NCI-H187 treated with DMSO at 0.1 percent for 48 hours (cell line): Measurements from ENCODE around the gene FBXO10.

Experiments
- DNase-seq: peaks from one replicate; lab custom pipeline; 2025; lab: John Stamatoyannopoulos, UW

The FBXO10 gene

GRCh38 chr9:37592108-37592951, 16.1 kb upstream of the FBXO10 start, which contains the start of gene TOMM5:
TOMM5 (minus strand) TSS chr9:37592597; CDS start chr9:37592532, 65 bp downstream.
- peak; percentile 51 for DNase-seq

- DNase-seq = no peak
Measured at GRCh38 chr9:37587521-37587920, 11.3 kb upstream of the FBXO10 start.

GRCh38 chr9:37583522-37584121, 7.4 kb upstream of the FBXO10 start:
- DNase-seq = no peak

GRCh38 chr9:37582548-37583157, 6.5 kb upstream of the FBXO10 start:
- no peak for DNase-seq

GRCh38 chr9:37575511-37575914, 667 bp downstream of the FBXO10 start:
- DNase-seq = no peak

- DNase-seq = no peak
Measured at GRCh38 chr9:37575001-37575400, 1.2 kb downstream of the FBXO10 start.

- DNase-seq = no peak
Measured at GRCh38 chr9:37574241-37574721, 1.9 kb downstream of the FBXO10 start.

GRCh38 chr9:37571282-37571681, 4.9 kb downstream of the FBXO10 start:
- no peak for DNase-seq

GRCh38 chr9:37566716-37567115, 9.5 kb downstream of the FBXO10 start:
- no peak for DNase-seq

GRCh38 chr9:37565661-37566618, 10.2 kb downstream of the FBXO10 start:
- no peak for DNase-seq

- no peak for DNase-seq
Measured at GRCh38 chr9:37564916-37565315, 11.3 kb downstream of the FBXO10 start.

- DNase-seq = no peak
Measured at GRCh38 chr9:37563806-37564513, 12.2 kb downstream of the FBXO10 start.

- no peak for DNase-seq
Measured at GRCh38 chr9:37562826-37563225, 13.4 kb downstream of the FBXO10 start.

- DNase-seq = no peak
Measured at GRCh38 chr9:37561682-37562081, 14.5 kb downstream of the FBXO10 start.

GRCh38 chr9:37559855-37560592, 16.2 kb downstream of the FBXO10 start:
- DNase-seq = no peak

- DNase-seq = no peak
Measured at GRCh38 chr9:37559125-37559524, 17.1 kb downstream of the FBXO10 start.

GRCh38 chr9:37555786-37556185, 20.4 kb downstream of the FBXO10 start:
- DNase-seq = no peak

- no peak for DNase-seq
Measured at GRCh38 chr9:37554318-37554717, 21.9 kb downstream of the FBXO10 start.

- no peak for DNase-seq
Measured at GRCh38 chr9:37551888-37552287, 24.3 kb downstream of the FBXO10 start.

GRCh38 chr9:37551468-37551867, 24.7 kb downstream of the FBXO10 start:
- DNase-seq = no peak
